ENCODE results near the gene EXOC2. TPM values are rescaled to one million over a fixed set of nuclear protein-coding genes. Genes with fewer than 3 reads are reported as not detected.
"Not testable (repeated sequence)": the region's sequence is repeated elsewhere in the genome, so short reads cannot be mapped to it uniquely, and the experiment has no call there.

The EXOC2 gene
- total RNA-seq, 1 donor from 2014 or later: 46.5 TPM

DNA sequence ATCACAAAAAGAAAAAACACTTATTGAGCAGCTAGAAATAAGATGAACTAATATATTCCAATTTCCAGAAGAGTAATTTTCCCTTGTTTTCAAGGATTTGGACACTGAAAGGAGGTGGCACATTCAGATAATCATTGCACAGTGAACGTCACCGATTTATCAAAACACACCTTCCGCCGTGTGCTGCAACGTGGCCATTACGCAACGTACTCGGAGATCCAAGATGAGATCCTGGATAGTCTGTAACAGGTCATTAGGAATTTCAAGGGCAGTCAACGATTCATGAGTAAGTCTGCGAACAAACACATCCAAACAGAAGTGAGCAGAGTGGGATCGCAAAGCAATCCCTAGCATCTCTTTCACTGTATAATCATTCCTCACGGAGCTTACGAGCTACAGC lies 129.1 kb downstream of the EXOC2 start:
- no peaks in the 10 kb centered on the region for H3K4me1 ChIP-seq
- no peak overlapping the region for H3K27ac Mint-ChIP-seq
- H3K27ac ChIP-seq: no peak overlapping the region
- H3K36me3 Mint-ChIP-seq: peaks cover 26% of the 10 kb centered on the region
- no peak overlapping the region for H3K4me2 ChIP-seq
- H3K9me3 Mint-ChIP-seq: peaks cover 3% of the 10 kb centered on the region
- H3K27me3 Mint-ChIP-seq (ENCODE audit: insufficient read depth, low read depth): no peaks in the 10 kb centered on the region
- no peak overlapping the region for H3K9ac ChIP-seq
- H3K4me1 Mint-ChIP-seq: peaks cover 6% of the 10 kb centered on the region
- H3F3A ChIP-seq (ENCODE audit: low read depth): no peaks in the 10 kb centered on the region
- H2AFZ ChIP-seq (replicated peaks): no peak overlapping the region
- no peaks in the 10 kb centered on the region for H3K9me3 ChIP-seq (ENCODE audit: low read depth)
- no peaks in the 10 kb centered on the region for H3K36me3 ChIP-seq
- TF ChIP-seq, protein P1, sequence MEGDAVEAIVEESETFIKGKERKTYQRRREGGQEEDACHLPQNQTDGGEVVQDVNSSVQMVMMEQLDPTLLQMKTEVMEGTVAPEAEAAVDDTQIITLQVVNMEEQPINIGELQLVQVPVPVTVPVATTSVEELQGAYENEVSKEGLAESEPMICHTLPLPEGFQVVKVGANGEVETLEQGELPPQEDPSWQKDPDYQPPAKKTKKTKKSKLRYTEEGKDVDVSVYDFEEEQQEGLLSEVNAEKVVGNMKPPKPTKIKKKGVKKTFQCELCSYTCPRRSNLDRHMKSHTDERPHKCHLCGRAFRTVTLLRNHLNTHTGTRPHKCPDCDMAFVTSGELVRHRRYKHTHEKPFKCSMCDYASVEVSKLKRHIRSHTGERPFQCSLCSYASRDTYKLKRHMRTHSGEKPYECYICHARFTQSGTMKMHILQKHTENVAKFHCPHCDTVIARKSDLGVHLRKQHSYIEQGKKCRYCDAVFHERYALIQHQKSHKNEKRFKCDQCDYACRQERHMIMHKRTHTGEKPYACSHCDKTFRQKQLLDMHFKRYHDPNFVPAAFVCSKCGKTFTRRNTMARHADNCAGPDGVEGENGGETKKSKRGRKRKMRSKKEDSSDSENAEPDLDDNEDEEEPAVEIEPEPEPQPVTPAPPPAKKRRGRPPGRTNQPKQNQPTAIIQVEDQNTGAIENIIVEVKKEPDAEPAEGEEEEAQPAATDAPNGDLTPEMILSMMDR (IDR thresholded peaks at IDR 0.05): no peak
- TF ChIP-seq EZH2phosphoT487 (IDR thresholded peaks at IDR 0.05): no peak
- TF ChIP-seq EZH2 (IDR thresholded peaks at IDR 0.05): no peak
- H3K4me3 ChIP-seq: no peak overlapping the region
- H3K79me2 ChIP-seq (ENCODE audit: low read depth): no peaks in the 10 kb centered on the region
- H3K27me3 ChIP-seq: no peaks in the 10 kb centered on the region
- DNase-seq (ENCODE audit: low spot score): no peak
- no peak overlapping the region for H3K4me3 Mint-ChIP-seq
- no peaks in the 10 kb centered on the region for H4K20me1 ChIP-seq (ENCODE audit: low read depth)

DNA sequence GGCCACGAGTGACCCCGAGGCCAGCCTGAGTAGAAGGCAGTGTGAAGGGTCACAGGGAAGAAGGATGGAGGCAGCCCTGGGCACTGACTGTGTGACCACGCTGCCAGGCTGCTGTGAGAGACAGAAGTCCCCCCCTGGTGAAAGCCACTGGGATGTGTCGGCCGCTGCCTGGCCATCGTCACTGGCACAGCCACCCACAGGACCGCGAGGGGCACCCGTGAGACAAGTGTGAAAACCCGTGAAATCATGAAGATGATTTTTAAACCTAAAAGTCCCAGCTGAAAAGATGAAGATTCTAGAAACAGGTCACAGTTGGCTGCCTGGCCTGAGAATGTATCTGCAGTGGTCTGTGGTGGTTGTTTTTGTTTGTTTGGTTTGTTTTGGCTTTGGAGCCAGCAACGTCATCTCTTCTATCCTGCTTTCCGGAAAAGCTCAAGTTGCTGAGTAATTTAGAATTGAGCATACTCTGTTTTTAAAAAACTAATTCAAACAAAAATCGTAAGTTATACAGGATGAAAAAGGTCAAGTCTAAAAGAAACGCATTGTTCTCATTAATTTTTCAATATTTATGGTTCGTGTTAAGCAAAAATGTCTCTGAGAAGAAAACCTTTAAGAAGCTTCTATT lies 130.8 kb downstream of the EXOC2 start:
- Histone ChIP-seq H3K9me3 (ENCODE audit: low read depth) (no peaks in the 10 kb centered on the region), H3F3A (ENCODE audit: low read depth) (no peaks in the 10 kb centered on the region), H2AFZ (replicated peaks) (no peak overlapping the region), H3K9ac (no peak overlapping the region), H3K4me3 (no peak overlapping the region), H3K27ac (no peak overlapping the region), H3K27me3 (no peaks in the 10 kb centered on the region), H3K4me2 (no peak overlapping the region), H3K79me2 (ENCODE audit: low read depth) (no peaks in the 10 kb centered on the region), H4K20me1 (ENCODE audit: low read depth) (no peaks in the 10 kb centered on the region), H3K4me1 (no peaks in the 10 kb centered on the region), H3K36me3 (no peaks in the 10 kb centered on the region)
- Mint-ChIP-seq H3K4me1 (peaks cover 6% of the 10 kb centered on the region), H3K4me3 (no peak overlapping the region), H3K27ac (no peak overlapping the region), H3K36me3 (peaks cover 22% of the 10 kb centered on the region), H3K9me3 (peaks cover 3% of the 10 kb centered on the region), H3K27me3 (ENCODE audit: insufficient read depth, low read depth) (no peaks in the 10 kb centered on the region)
- DNase-seq (ENCODE audit: low spot score): no peak
- TF ChIP-seq, protein P1 (IDR thresholded peaks at IDR 0.05): no peak
- TF ChIP-seq EZH2 (IDR thresholded peaks at IDR 0.05): no peak
- TF ChIP-seq EZH2phosphoT487 (IDR thresholded peaks at IDR 0.05): no peak

DNA sequence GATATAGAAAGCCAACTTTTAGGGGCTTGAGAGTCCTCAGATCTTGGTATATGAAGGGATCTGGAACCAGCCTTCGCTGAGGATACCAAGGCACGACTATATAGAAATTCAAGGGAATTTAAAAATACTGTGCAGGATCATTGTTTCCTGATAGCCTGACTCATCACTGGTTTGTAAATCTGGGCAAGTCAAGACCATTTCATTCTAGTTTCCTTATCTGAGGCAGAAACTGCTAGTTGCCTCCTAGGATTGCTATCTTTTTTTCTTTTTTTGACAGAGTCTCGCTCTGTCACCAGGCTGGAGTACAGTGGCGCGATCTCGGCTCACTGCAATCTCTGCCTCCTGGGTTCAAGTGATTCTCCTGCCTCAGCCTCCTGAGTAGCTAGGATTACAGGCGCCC lies 131.6 kb downstream of the EXOC2 start:
- not testable (repeated sequence) for H3K4me3 ChIP-seq; H3K4me2 ChIP-seq; H3K9me3 Mint-ChIP-seq; H3K4me1 ChIP-seq; H4K20me1 ChIP-seq (ENCODE audit: low read depth); H3K36me3 ChIP-seq; H3K27ac ChIP-seq; H3K9me3 ChIP-seq (ENCODE audit: low read depth); H2AFZ ChIP-seq (replicated peaks); H3F3A ChIP-seq (ENCODE audit: low read depth); H3K4me1 Mint-ChIP-seq; H3K27me3 ChIP-seq; H3K4me3 Mint-ChIP-seq; DNase-seq (ENCODE audit: low spot score); H3K27me3 Mint-ChIP-seq (ENCODE audit: insufficient read depth, low read depth); H3K27ac Mint-ChIP-seq; H3K79me2 ChIP-seq (ENCODE audit: low read depth); H3K9ac ChIP-seq
- peaks cover 22% of the 10 kb centered on the region for H3K36me3 Mint-ChIP-seq

- no peaks in the 10 kb centered on the region for H4K20me1 ChIP-seq (ENCODE audit: low read depth)
- no peak for DNase-seq (ENCODE audit: low spot score)
- Mint-ChIP-seq H3K4me3 (no peak overlapping the region), H3K4me1 (peaks cover 6% of the 10 kb centered on the region), H3K36me3 (peaks cover 27% of the 10 kb centered on the region), H3K9me3 (peaks cover 3% of the 10 kb centered on the region), H3K27ac (no peak overlapping the region), H3K27me3 (ENCODE audit: insufficient read depth, low read depth) (peaks cover 2% of the 10 kb centered on the region)
- no peaks in the 10 kb centered on the region for H3K27me3 ChIP-seq
- H3K4me3 ChIP-seq: no peak overlapping the region
- H3F3A ChIP-seq (ENCODE audit: low read depth): no peaks in the 10 kb centered on the region
- no peak overlapping the region for H3K4me2 ChIP-seq
- no peak overlapping the region for H3K9ac ChIP-seq
- TF ChIP-seq EZH2 (IDR thresholded peaks at IDR 0.05): no peak
- no peak for TF ChIP-seq EZH2phosphoT487 (IDR thresholded peaks at IDR 0.05)
- TF ChIP-seq, protein P1 (IDR thresholded peaks at IDR 0.05): no peak
- H3K36me3 ChIP-seq: no peaks in the 10 kb centered on the region
- no peaks in the 10 kb centered on the region for H3K79me2 ChIP-seq (ENCODE audit: low read depth)
- no peak overlapping the region for H3K27ac ChIP-seq
- H3K9me3 ChIP-seq (ENCODE audit: low read depth): no peaks in the 10 kb centered on the region
- H2AFZ ChIP-seq (replicated peaks): no peak overlapping the region
- H3K4me1 ChIP-seq: no peaks in the 10 kb centered on the region
Measured at GRCh38 chr6:558959-559358, 134.0 kb downstream of the EXOC2 start.
